Head of caudate nucleus (tissue), 42 donors: ENCODE data around the gene HRH1.

Source experiments
- DNase-seq, 42 donors: peaks; one replicate each; pipeline versions ENCODE4 v3.0.0 to v3.0.0-alpha.2; 2020 to 2021; ENCODE audit warnings: mixed read lengths in 7 of 42
- intact Hi-C: fragments of 100-400 bp; cut with DNase I; formaldehyde crosslinking; loops from one replicate; pipeline ENCODE4 v1.15.0; 2022

Gene HRH1

DNA sequence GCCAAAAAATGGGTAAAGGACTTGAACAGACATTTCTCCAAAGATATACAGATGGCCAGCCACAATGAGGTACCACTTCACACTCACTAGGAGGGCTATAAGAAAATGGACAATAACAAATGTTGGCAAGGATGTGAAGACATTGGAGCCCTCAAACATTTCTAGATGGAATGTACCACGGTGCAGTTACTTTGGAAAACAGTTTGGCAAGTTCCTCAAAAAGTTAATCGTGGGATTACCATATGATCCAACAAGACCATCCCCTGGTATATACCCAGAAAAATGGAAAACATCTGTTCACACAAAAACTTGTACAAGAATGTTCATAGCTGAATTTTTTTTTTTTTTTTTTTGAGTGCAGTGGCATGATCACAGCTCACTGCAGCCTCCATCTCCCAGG is 15.9 kb upstream of the HRH1 start:
- DNase-seq: no peak
- intact Hi-C loops: no loop called here

DNA sequence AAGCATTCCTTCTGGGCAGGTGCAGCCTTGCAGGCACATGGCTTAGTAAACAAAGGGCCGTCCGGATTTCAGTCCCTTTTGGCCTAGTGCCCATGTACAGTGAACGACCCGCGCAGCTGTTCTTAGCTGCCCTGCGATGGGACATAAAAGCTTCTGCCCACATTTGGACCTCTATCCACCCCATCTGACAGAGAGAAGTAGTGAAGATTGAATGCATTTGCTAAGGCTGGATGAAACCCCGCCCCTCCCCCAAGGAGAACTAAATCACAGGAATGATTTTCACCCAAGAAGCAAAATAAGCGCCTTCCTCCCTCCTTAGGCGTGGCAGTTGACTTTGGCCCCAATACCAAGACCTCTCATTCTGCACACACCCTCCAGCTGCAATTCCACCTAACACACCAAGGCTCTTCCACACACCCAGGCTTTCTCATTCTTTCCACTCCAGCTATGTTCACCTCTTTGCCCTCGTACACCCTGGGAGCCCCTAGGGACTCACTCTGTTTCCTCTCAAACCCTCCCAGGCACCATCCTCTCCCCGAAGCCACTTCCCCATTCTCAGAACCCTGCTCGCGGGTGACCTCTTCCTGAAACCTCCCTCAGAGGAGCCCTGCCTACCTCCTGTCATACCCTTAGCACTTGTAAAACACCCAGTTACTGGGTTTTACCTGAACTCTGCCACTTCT is 14.1 kb upstream of the HRH1 start:
- peak in 7 of 42 donors; percentile 13 to 40 (median 20) for DNase-seq
- intact Hi-C loops: no loop called here

DNA sequence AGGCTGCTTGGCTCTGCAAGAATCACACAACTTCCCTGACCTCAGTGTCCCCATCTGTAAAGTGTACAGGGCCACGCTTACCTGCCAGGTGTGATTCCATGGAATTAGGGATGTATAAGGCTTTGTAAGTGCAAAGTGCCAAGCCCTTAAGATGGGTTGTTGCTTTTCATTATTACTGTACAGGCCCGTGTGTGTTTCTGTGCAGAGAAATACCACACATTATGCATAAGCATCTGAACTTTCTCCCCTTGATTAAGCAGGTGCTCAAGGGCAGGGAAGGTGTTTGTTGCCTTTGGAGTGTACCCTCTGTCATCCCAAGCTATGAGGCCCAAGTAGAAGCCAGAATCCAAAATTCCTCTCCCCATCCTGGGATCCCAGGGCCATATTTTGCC is 13.6 kb upstream of the HRH1 start:
- intact Hi-C loops: no loop called here

DNA sequence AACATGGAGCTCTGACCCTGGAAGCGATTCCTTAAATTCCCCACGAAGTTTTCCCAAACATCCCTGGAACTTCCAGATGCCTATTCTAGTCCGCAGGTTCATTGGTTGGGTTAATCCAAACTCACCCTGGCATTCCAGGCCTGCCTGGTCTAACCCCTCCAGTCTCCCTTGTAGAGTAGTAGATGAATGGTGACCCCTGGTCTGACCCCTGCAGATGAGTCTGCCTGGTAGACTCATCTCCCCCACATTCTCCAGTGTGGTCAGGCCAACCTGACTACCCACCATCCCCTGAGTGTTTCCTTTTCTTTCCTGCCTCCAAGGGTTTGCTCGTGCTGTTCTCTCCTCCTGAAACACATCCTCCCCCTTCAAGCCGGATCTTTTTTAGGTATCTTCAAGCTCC is 10.8 kb upstream of the HRH1 start:
- intact Hi-C loops: no loop called here
- no peak for DNase-seq

More for the DNA sequence above, 13.6 kb upstream of the HRH1 start:
- no peak for DNase-seq

DNA sequence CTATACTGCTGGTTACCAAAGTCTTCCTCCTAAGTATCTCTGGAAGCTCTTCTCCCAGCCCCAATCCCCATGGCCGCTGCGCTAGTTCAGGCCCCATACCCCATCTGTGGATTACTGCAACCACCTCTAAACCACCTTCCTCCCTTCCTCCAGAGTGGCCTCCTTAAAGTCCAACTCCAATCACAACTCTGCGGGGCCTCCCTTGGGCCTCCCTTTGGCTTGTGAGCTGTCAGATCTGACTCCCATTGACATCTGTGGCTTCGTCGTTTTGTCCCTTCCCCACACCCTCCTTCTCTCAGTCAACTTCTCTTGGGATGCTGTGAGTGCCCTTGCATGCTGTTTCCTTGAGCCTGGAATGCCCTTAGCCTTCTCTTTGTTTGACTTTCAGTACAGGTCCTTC is 9.3 kb upstream of the HRH1 start:
- intact Hi-C loops: no loop called here
- no peak for DNase-seq

DNA sequence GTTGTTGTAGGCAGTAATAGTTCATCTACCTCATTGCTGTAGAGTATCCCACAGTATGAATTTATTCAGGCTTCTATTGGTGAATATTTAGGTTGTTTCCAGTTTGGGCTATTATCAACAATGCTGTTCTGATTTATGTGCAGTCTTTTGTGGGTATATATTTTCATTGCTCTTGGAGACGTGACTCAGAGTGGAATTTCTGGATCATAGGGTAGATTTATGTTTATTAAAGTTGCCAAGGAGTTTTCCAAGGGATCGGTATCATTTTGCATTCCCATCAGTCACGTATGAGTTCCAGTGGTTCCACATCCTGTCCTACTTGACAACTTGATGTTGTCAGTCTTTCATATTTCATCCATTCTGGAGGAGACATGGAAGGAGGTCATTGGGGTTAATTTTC is 8.4 kb upstream of the HRH1 start:
- DNase-seq: no peak
- intact Hi-C loops: no loop called here

DNA sequence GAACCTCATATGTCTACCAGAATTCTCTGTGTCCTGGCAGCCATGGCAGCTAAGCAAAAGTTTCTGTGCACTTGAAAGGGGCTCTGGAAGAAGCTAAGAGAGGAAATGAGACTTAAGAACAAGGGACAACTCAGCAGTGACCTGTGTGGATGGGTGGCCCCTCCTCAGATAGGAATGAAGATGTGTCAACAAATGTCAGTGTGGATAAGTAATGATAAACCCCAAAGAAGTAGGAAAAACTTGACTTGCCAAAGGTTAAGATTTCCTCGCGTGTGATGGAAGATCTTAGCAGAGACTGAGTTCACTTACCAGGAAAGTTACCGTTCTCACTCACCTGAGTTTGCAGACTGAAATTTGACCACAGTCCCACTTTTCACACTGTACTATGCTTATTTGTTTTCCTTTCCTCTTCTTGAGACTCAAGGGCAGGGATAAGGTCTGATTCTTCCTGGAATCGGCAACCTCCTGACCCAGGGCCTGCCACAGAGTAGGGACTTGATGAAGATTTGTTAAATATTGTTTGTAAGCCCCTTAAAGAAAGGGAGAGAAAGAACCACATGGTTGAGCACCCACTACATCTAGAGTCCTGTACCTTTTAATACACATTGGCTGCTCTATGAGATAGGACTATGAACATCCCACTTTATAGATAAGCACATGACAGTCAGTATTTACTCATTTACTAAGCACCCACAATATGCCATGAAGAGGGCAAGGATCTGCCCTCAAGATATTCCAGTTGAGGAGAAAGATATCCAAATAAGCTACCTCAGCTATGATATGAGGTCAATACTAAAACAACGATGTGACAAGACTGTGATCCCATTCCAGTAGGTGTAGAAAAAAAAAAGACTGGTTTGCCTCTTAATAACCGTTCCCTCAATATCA is 7.3 kb upstream of the HRH1 start:
- intact Hi-C loops: no loop called here
- no peak for DNase-seq

DNA sequence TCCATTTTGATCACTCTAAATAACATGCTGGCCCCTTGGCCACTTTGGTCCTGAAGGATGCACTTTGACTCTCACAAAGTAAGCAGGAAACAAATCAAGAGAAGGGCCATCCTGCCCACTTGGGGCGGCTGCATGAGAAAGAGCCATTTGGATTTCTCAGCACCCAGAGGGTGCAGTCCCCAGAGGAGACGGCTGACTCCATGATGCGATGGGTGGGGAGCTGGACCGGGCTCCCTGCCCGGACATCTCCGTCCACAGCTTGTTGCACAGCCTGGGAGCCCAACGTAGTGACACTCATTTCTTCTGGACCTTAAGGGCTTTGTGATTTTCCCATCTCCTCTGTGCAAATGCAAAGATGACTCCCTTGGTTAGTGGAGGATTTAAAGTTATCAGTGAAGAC is 4.0 kb upstream of the HRH1 start:
- intact Hi-C loops: no loop called here
- DNase-seq: no peak

DNA sequence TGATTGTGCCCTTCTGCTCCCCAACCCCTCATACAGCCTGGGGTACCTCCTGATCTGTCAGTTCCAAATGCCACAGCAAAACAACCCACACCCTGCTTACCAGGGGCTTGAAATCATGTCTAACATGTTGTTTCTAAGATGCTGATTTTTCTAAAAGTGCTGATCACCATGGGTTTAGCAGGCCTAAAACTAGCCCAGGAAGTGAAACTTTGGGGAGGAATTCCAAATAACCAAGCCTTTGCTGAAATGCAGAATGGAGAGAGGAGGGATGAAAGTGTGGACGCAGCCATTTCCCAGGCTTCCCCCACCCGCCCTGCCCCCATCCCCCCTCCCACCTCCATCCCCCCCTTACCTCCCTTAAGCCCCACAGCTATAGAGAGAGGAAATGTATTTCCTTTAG is 2.0 kb upstream of the HRH1 start:
- DNase-seq: no peak
- intact Hi-C loops: no loop called here

DNA sequence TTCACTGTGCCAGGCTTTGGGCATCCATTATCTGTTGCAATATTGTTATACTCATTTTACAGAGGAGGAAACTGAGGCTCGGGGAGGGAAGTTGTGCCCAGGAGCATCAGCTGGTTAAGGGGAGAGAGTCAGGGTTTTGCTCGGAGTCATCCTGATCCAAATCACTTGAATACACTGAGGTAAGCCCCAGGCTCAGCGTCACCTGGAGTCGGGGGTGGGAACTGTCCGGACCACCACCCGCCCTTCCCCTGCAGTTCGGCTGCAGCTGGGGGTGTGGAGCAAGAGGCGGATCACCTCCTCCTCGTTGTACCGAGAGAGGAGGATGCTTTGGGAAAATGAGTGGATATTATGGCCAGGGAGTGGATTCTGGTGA is 646 bp downstream of the HRH1 start:
- intact Hi-C loops: loop anchor here (5.0 kb wide), 1 partner anchor 182 kb away; no protein-coding TSS in a partner anchor
- DNase-seq: peak in 4 of 42 donors; percentile 11 to 41 (median 29)

DNA sequence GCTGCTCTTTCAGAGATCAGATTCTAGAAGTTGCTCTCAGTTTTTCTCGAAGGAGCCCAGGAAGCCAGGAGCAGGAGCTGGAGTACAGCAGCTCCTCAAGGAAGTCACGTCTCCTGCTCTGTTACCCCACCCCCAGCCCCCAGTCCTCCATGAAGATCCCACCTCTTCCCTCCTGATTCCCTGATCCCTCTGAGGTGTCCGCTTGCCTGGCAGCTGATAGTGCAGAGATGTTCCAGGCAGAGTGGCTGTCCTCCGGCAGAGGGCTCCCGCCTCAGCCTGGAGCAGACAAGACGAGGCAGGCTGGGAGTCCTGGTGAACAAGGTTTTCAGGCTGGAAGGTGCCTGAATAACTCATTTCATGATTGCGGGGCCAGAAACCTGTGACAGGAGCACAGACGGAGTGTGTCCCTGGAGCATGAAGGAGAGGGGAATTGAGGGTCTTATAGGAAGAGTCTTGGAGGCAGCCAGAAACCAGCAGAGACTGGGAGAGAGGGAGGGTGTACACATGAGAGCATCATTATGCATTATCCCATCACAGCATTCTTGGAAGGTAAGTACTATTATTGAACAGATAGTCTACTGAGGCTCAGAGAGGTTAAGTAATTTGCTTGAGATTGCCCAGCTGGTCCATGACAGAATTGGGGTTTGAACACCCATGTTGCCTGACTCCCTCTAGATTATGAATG is 1.2 kb downstream of the HRH1 start:
- DNase-seq: peak; percentile 50 to 93 (median 80)
- intact Hi-C loops: loop anchor here (5.0 kb wide), 1 partner anchor 182 kb away; no protein-coding TSS in a partner anchor

DNA sequence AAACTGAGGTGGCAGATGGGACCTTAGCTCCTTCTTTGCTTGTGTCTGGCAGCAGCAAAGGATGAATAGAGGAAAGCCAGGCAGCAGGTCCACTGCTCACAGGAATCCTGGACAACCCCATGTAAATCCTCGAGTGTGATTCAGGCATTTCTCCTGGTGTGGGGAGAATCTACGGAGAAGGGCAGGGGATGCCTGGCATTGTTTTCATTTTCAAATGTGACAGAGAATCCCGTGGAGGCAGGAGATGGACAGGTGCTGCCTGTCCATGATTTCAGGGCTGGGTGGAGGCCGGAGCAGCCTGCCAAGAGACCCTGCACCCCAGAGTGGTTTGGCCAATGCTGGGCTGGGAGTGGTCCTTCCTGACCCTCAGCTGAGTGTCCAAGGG is 1.7 kb downstream of the HRH1 start:
- intact Hi-C loops: loop anchor here (5.0 kb wide), 1 partner anchor 181 kb away; no protein-coding TSS in a partner anchor
- no peak for DNase-seq

DNA sequence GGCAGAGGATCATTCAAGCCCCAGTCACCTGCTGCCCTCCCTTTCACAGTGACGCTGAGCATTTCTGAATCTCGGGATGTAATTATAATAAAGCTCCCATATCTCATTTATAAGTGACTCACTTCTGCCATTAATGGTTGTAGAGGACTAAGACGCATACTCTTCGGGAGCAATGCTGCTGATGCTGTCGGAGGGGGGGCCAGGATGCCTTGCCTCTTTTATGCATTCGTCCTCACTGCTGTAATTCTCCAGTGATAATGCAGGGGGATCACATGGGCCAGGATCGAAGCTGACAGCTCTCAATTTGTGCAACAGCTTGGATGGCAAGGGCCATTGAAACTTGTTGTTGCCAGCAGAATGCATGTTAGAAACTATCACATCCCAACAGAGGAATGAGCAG is 3.1 kb downstream of the HRH1 start:
- intact Hi-C loops: loop anchor here (5.0 kb wide), 1 partner anchor 180 kb away; no protein-coding TSS in a partner anchor
- no peak for DNase-seq

DNA sequence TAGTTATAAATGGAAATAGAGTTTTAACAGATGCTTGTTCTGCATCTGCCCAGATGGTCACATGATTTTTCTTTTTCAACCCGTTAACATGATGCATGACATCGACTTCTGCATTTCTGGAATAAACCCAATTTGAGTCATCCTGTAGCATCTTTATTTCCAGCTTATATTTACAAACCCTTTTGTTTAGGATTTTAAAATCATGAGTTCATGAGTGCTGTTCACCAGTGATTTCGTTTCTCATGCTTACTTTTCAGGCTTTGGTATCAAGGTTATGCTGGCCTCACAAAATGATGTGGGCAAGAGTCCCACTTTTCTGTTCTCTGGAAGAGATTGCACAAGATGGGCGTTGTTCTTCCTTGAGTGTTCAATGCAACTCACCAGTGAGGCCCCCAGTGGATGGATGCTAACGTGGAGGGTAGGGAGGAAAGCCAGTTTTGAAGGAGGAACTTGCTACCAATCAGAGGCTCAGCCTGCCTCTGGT is 5.2 kb downstream of the HRH1 start:
- DNase-seq: peak in 2 of 42 donors; percentile 14 to 43
- intact Hi-C loops: loop anchor here (5.0 kb wide), 1 partner anchor 178 kb away; no protein-coding TSS in a partner anchor

DNA sequence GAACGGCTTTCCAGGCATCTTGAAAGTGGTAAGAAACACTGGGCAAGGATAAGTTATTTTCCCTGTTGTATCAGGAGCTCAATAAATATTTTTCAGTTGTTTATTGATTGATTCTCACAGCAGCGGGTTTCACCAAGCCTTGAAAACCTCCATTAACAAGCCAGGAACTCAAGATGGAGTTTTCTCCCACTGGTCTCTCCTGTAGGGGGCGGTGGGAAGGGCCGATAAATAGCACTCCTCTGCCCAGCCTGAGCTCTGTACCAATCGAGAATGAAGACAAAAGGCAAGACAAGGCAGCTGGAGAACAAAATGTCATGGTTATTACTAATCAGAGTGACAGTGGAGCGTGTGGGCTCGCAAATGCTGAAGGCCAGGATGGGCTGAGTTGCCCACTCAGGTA is 7.4 kb downstream of the HRH1 start:
- DNase-seq: no peak
- intact Hi-C loops: no loop called here

DNA sequence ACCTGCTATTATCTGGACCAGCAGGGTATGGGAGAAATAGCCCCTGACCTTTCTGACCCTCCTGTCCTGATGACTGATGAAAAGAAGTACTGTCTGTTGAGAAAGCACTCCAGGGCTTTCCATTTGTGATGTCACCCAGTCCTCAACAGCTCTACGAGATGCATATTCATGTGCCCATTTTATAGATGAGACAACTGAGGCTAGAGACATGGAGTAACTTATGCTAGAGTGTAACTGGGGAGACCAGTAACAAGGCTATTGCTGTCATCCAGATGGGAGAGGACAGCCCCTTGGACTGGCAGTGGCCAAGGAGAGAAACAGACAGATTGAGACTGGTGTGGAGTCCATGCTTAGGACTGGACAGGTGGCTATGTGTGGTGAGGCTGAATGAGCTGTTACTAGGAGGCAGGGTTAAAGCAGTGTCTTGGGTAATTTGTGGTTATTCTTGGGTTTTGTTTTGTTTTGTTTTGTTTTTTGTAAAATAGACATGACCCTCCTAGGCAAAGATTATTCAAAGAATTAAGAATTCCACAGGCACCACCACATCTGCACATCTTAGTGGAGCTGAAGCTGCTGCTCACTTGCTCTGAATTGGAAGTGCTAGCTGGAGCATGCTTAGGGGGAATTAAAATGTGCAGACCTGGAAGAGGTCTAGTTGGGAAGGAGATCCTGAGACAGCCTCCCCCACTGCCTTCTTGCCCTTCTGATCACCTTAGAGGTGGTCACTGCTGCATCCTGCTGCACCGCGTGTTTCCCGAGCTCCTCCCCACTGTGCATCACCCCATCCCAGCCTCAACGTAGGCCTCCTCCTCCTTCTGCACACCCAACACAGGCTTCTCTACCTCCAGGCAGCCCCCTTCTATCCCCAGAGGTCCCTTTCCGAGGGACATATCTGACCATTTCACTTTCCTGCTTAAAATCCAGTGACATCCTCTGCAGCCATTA is 8.4 kb downstream of the HRH1 start:
- intact Hi-C loops: no loop called here

DNA sequence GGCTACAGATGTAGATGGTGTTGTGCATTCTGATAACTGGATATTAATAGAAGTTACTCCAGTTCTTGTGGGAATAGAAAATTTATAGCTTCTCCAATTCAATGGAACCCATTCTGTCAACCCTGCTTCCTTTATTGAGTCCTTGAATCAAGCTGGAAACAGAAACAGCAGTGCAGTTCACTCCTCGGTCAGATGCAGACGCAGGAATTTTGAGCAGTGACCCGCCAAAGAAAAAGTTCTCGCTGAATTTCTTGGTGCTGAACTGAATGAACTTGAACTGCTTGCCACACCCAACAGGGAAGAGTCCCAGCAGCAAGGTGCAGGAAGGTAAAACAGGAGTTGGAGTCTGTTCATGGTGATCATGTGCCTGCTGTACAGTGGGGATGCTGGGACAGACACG is 10.3 kb downstream of the HRH1 start:
- intact Hi-C loops: no loop called here
- no peak for DNase-seq

More for the DNA sequence above, 8.4 kb downstream of the HRH1 start:
- no peak for DNase-seq

DNA sequence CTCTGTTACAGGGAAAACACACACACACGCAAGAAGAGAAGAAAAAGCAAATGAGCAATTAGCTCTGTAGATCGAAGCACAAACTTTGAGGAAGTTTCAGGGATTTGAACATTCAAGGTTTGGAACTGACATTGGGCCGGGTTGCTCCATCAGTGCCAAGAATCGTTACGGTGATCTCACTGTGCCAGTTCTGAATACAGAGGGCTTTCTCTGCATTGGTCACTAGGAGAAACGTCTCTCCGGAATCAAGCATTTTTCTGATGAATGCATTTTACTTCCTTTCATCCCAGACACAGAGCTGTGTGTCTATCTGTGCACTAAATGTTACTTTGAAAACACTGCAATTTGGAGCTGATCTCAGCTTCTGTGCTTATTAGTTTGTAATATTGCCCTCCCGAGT is 11.2 kb downstream of the HRH1 start:
- peak in 8 of 42 donors; percentile 14 to 60 (median 36) for DNase-seq
- intact Hi-C loops: no loop called here
